Skeletal muscle tissue (tissue), 4 donors: ENCODE results near the gene PLCB1. TPM values are rescaled to one million over a fixed set of nuclear protein-coding genes. Genes with fewer than 3 reads are reported as not detected.

Experiments
- H3K27ac ChIP-seq: one replicate; pipeline ENCODE4 v1.7.0; 2013; ENCODE audit warnings: mild to moderate bottlenecking, low read depth, low read length, inconsistent platforms
- H3K27me3 ChIP-seq, 3 donors: one replicate each; pipeline ENCODE4 v1.7.0; 2013; ENCODE audit warnings: low read length in 3 of 3; ENCODE audit not compliant: control insufficient read depth in 3 of 3, insufficient read depth in 3 of 3
- H3K36me3 ChIP-seq, 3 donors: one replicate each; pipeline ENCODE4 v1.7.0; 2013; ENCODE audit warnings: low read length in 3 of 3; ENCODE audit not compliant: control insufficient read depth in 3 of 3, insufficient read depth in 3 of 3
- H3K4me1 ChIP-seq, 3 donors: one replicate each; pipeline ENCODE4 v1.7.0; 2013; ENCODE audit warnings: low read length in 3 of 3, mild to moderate bottlenecking in 3 of 3; ENCODE audit not compliant: control insufficient read depth in 3 of 3, insufficient read depth in 3 of 3
- H3K4me3 ChIP-seq, 3 donors: one replicate each; pipeline ENCODE4 v1.7.0; 2013; ENCODE audit warnings: low read length in 3 of 3
- H3K9ac ChIP-seq, 3 donors: one replicate each; pipeline ENCODE4 v1.7.0; 2013; ENCODE audit warnings: low read length in 3 of 3, mild to moderate bottlenecking in 3 of 3, moderate library complexity in 2 of 3, low read depth in 1 of 3
- H3K9me3 ChIP-seq, 3 donors: one replicate each; pipeline ENCODE4 v1.7.0; 2013; ENCODE audit warnings: low read length in 3 of 3; ENCODE audit not compliant: control insufficient read depth in 3 of 3
- total RNA-seq: library from RNA; depleted of rRNA; stranded (reverse); fragments of >200 nt; gene quantifications from one replicate; pipeline ENCODE4 v1.2.3, GENCODE V29; 2014
- donor health status: Osteomylitis.

The PLCB1 gene
- total RNA-seq, 1 donor from 2014 or later: 13.0 TPM

DNA sequence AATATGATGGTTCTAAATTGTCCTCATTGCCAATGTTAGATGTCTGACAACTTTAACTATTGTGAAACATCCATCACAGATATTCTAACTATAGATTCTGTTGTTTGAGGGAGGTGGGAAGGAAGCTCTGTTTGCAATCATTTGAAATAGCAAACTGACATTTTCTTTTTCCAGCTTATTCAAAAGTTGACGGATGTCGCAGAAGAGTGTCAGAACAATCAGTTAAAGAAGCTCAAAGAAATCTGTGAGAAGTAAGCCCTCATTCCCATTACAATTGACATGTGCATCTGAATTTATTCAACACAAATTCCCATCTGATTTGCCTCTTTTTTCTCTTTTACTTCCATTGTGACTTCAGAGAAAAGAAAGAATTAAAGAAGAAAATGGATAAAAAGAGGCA, 656.2 kb downstream of the PLCB1 start:
- Histone ChIP-seq H3K27ac (no peak overlapping the region), H3K36me3 (peaks cover 0 to 2% (median 0%) of the 10 kb centered on the region in 3 donors), H3K27me3 (no peaks in the 10 kb centered on the region), H3K9ac (no peak overlapping the region), H3K4me1 (no peaks in the 10 kb centered on the region), H3K9me3 (no peaks in the 10 kb centered on the region), H3K4me3 (no peak overlapping the region)

DNA sequence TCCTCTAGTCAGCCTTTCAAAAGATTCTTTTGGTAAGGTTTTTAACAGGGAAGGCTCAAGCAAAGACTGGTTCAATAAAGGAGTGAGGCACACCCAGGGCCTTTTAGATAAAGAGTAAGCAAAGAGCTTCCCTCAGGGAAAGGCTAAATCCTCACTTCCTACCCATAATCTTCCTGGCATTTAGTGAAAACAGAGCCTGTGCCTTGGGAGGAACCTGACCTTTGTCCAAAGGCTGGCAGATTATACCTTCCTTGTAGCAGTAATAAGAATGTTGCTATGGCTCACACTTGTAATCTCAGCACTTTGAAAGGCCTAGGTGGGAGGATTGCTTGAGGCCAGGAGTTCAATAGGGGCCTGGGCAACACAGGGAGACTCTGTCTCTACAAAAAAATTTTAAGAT, 656.8 kb downstream of the PLCB1 start:
- Histone ChIP-seq H3K4me3 (no peak overlapping the region), H3K36me3 (peaks cover 0 to 2% (median 0%) of the 10 kb centered on the region in 3 donors), H3K9me3 (no peaks in the 10 kb centered on the region), H3K27me3 (no peaks in the 10 kb centered on the region), H3K4me1 (no peaks in the 10 kb centered on the region), H3K27ac (no peak overlapping the region), H3K9ac (no peak overlapping the region)

DNA sequence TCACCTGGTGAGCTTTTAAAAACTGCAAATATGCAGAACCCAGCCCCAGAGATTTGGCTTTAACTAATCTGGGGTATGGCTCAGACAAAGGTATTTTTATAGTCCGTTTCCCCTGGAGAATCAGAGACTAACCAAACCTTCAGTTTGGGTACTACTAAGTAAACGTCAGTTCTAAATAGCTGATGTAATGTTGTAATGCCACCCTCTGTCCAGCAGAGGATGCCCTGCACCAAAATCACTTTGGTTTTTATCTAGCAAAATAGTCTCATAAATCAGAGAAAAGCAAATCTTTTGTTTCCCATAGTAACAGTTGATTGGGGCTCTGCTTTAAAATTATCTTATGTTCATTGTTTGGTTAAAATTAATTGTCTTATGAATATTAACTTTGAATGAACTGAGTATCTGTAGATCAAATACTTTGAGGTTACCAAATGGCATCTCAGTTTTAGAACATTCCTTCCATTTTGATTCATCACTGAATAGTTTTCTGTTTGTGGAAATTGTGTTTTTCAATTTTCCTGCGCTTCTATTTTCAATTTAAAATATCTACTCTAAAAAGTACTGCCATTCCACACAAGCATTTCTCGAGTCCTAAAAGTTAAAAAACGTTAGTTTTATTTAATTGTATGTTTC, 658.5 kb downstream of the PLCB1 start:
- Histone ChIP-seq H3K36me3 (peaks cover 0 to 2% (median 0%) of the 10 kb centered on the region in 3 donors), H3K9ac (no peak overlapping the region), H3K27ac (no peak overlapping the region), H3K4me1 (no peaks in the 10 kb centered on the region), H3K4me3 (no peak overlapping the region), H3K27me3 (no peaks in the 10 kb centered on the region), H3K9me3 (no peaks in the 10 kb centered on the region)

DNA sequence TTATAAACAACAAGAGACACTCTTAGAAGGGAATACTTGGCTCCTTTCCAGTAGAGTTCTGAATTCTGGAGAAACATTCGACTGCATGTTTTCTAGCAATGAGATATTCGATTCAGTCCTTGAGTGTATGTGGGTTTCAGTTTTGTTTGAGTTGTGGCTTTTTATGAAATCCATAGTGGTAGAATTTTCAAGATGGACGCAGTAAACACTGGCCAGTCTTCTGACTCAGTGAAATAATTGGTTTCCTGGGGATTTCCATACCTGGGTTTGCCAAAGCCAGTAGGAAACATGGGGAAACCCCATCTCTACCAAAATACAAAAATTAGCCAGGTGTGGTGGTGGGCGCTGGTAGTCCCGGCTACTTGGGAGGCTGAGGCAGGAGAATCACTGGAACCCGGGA, 663.3 kb downstream of the PLCB1 start:
- Histone ChIP-seq H3K9ac (no peak overlapping the region), H3K4me3 (no peak overlapping the region), H3K36me3 (peaks cover 0 to 2% (median 0%) of the 10 kb centered on the region in 3 donors), H3K27me3 (no peaks in the 10 kb centered on the region), H3K27ac (no peak overlapping the region), H3K9me3 (no peaks in the 10 kb centered on the region), H3K4me1 (no peaks in the 10 kb centered on the region)

DNA sequence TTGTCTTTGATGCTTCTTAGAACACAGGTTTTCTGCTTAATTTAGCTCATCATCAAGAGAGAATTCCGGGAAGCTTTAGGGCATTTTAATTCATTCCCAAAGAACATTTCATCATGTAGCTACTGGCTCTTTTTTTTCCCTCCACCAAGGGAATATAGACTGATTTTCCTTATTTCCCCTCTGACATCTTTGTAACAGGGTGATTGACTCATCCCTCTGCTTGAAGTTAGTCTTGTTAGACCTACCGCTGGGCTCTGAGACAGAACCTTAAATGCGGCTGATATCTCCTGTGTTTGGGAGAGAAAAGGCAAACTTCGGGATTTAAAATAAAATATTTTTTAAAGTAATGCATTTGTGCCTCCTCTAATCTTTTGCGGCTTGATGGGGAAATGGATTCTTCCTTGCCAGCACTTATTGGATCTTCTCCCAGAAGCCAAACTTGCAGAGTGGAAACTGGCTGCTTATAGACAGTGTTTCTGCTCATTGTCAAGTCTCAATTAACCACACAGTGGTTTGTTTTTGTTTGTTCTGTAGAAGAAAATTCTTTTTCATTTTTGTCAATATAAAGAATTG, 664.1 kb downstream of the PLCB1 start:
- Histone ChIP-seq H3K4me3 (no peak overlapping the region), H3K9ac (no peak overlapping the region), H3K36me3 (peaks cover 0 to 2% (median 0%) of the 10 kb centered on the region in 3 donors), H3K4me1 (no peaks in the 10 kb centered on the region), H3K27me3 (no peaks in the 10 kb centered on the region), H3K27ac (no peak overlapping the region), H3K9me3 (no peaks in the 10 kb centered on the region)

DNA sequence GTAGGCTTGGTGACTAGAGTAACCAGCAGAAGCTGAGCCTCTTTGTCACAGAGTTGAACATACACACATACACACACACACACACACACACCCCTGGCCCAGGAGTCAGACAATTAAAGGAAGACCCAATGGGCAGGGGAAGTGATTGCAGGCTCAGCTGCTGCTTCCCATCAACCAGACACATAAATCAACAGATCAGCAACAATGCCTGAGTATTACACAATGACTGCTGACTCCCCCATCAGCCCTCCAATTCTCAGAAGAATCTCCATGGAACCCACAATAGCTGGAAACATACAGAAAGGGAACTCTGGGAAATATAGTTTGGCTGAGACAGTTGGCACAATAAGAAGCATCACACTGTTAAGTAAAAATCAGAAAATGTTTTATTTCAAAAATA, 666.4 kb downstream of the PLCB1 start:
- no peaks in the 10 kb centered on the region for H3K4me1 ChIP-seq
- no peaks in the 10 kb centered on the region for H3K36me3 ChIP-seq
- H3K27ac ChIP-seq: no peak overlapping the region
- H3K27me3 ChIP-seq: no peaks in the 10 kb centered on the region
- H3K9ac ChIP-seq: no peak overlapping the region
- no peak overlapping the region for H3K4me3 ChIP-seq
- H3K9me3 ChIP-seq: no peaks in the 10 kb centered on the region

DNA sequence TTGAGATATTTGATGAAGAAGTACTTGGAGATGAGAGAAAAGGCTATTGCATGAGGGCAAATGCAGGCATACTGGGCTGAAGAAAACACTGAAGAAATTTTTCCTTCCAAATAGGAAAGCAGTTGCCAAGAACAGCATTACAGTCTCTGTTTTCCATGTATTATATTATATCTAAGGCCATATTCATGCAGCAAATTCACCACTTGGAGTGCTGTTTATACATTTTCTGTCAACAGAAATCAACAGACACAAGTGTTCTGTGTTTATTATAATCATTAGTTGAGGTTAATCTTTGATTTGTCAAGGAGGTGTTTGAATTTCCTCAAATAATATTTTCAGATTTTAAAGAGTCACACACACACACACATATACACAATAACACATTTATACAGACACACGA, 668.0 kb downstream of the PLCB1 start:
- H3K27ac ChIP-seq: no peak overlapping the region

DNA sequence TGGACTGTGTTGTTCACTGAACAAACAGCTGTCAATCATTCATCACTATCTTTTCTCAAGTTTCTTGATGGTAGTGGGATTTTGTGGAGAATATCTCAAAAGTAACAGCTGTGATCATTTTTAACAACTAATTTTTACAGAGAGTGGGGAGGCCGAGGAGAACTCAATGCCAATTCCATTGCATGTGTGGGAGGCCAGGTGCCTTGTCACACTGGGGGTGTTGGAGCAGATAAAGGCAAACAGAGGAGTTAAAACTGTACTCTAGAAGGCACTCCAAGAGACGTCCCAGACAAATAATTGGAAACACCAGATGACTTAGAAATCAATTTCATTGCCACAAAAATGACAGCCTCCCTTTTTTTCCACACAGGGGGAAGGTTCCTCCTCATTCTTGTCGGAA, 669.6 kb downstream of the PLCB1 start:
- no peaks in the 10 kb centered on the region for H3K27me3 ChIP-seq
- no peak overlapping the region for H3K9ac ChIP-seq
- H3K4me1 ChIP-seq: no peaks in the 10 kb centered on the region
- H3K36me3 ChIP-seq: no peaks in the 10 kb centered on the region
- no peaks in the 10 kb centered on the region for H3K9me3 ChIP-seq
- no peak overlapping the region for H3K27ac ChIP-seq
- H3K4me3 ChIP-seq: no peak overlapping the region

More for the DNA sequence above, 668.0 kb downstream of the PLCB1 start:
- Histone ChIP-seq H3K9me3 (no peaks in the 10 kb centered on the region), H3K9ac (no peak overlapping the region), H3K36me3 (no peaks in the 10 kb centered on the region), H3K4me3 (no peak overlapping the region), H3K4me1 (no peaks in the 10 kb centered on the region), H3K27me3 (no peaks in the 10 kb centered on the region)

DNA sequence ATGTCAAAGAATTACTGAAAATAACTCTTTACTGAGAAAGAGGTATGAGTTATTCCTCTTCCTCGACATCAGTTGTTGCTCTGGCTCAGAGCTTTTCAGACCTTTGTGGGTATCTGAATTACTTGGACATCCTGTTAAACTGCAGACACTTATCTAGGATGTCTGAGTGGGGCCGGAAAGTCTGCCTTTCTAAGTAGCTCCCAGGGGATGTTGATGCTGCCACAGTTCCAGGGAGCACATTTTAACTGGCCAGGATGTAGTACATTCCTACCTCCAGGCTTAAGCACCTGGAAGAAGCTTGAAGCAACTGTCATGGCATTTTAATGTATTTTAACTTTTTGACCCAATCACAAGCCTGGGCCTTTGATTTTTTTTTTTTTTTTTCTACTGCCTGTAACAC, 671.0 kb downstream of the PLCB1 start:
- no peak overlapping the region for H3K9ac ChIP-seq
- no peaks in the 10 kb centered on the region for H3K27me3 ChIP-seq
- H3K9me3 ChIP-seq: no peaks in the 10 kb centered on the region
- peaks cover 0 to 3% (median 0%) of the 10 kb centered on the region in 3 donors for H3K4me1 ChIP-seq
- H3K4me3 ChIP-seq: no peak overlapping the region
- H3K27ac ChIP-seq: no peak overlapping the region
- H3K36me3 ChIP-seq: no peaks in the 10 kb centered on the region

DNA sequence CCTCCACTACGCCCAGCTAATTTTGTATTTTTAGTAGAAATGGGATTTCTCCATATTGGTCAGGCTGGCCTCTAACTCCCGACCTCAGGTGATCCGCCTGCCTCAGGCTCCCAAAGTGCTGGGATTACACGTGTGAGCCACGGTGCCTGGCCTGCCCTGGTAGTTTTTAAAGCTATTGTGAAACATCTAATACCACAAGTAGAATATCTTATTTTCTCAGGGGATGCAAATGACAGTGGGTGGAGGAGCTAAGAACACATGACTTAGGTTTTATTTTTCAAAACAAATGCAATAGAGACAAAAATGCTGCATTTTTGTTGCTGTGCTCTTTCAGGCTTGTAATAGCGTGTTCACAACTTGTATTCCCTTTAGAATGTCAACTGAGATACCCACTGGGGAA, 671.9 kb downstream of the PLCB1 start:
- no peaks in the 10 kb centered on the region for H3K9me3 ChIP-seq
- no peak overlapping the region for H3K9ac ChIP-seq
- H3K27me3 ChIP-seq: no peaks in the 10 kb centered on the region
- H3K4me3 ChIP-seq: no peak overlapping the region
- peaks cover 0 to 5% (median 0%) of the 10 kb centered on the region in 3 donors for H3K4me1 ChIP-seq
- no peaks in the 10 kb centered on the region for H3K36me3 ChIP-seq
- H3K27ac ChIP-seq: no peak overlapping the region
